ENCODE results near the gene RPL37. TPM values are rescaled to one million over a fixed set of nuclear protein-coding genes. Genes with fewer than 3 reads are reported as not detected.

The RPL37 gene
- total RNA-seq, 1 donor from 2014 or later, result 2,223 TPM

GRCh38 chr5:40823459-40823858, 11.6 kb downstream of the RPL37 start:
- no peak for TF ChIP-seq CTCF (IDR thresholded peaks at IDR 0.05)
- no peak overlapping the region for H3K4me3 Mint-ChIP-seq
- no peak overlapping the region for H3K27ac Mint-ChIP-seq
- peaks cover 3% of the 10 kb centered on the region for H3K4me1 Mint-ChIP-seq
- POLR2A ChIA-PET, result interaction anchor here (0.6 to 1.2 kb wide), 3 partner anchors 12 to 71 kb away, joined by 3 to 7 read pairs (median 3); partner anchors contain the start of gene RPL37
- CTCF ChIA-PET, result no interaction called here
- intact Hi-C loops (cut with micrococcal nuclease), result no loop called here
- peaks cover 32% of the 10 kb centered on the region for H3K36me3 Mint-ChIP-seq (ENCODE audit: low read depth)
- H3K9me3 Mint-ChIP-seq, result no peaks in the 10 kb centered on the region
- H3K27me3 Mint-ChIP-seq, result no peaks in the 10 kb centered on the region
- DNase-seq (no peak), ATAC-seq (ENCODE audit: low read depth) (no peak)

GRCh38 chr5:40813698-40814281, 21.2 kb downstream of the RPL37 start:
- Mint-ChIP-seq H3K9me3 (no peaks in the 10 kb centered on the region), H3K4me3 (no peak overlapping the region), H3K27me3 (no peaks in the 10 kb centered on the region), H3K36me3 (ENCODE audit: low read depth) (no peaks in the 10 kb centered on the region), H3K27ac (no peak overlapping the region), H3K4me1 (no peaks in the 10 kb centered on the region)
- no peak for ATAC-seq (ENCODE audit: low read depth)
- DNase-seq, result no peak
- CTCF ChIA-PET, result no interaction called here
- POLR2A ChIA-PET, result no interaction called here
- TF ChIP-seq CTCF (IDR thresholded peaks at IDR 0.05), result no peak
- intact Hi-C loops (cut with micrococcal nuclease), result no loop called here

- H3K4me3 Mint-ChIP-seq, result no peak overlapping the region
- ATAC-seq (ENCODE audit: low read depth), result no peak
- intact Hi-C loops (cut with micrococcal nuclease), result no loop called here
- ChIA-PET CTCF (no interaction called here), POLR2A (interaction anchor here (0.6 kb wide), 2 partner anchors 18 to 587 kb away, joined by 3 read pairs; no protein-coding TSS in a partner anchor)
- no peak for TF ChIP-seq CTCF (IDR thresholded peaks at IDR 0.05)
- H3K27ac Mint-ChIP-seq, result no peak overlapping the region
- H3K36me3 Mint-ChIP-seq (ENCODE audit: low read depth), result no peaks in the 10 kb centered on the region
- no peak for DNase-seq
- H3K4me1 Mint-ChIP-seq, result no peaks in the 10 kb centered on the region
- no peaks in the 10 kb centered on the region for H3K9me3 Mint-ChIP-seq
- no peaks in the 10 kb centered on the region for H3K27me3 Mint-ChIP-seq
Observed at GRCh38 chr5:40812125-40812524, 22.9 kb downstream of the RPL37 start.

- ATAC-seq (ENCODE audit: low read depth), result no peak
- Mint-ChIP-seq H3K36me3 (ENCODE audit: low read depth) (peaks cover 4% of the 10 kb centered on the region), H3K9me3 (no peaks in the 10 kb centered on the region), H3K4me1 (peaks cover 13% of the 10 kb centered on the region), H3K27ac (no peak overlapping the region), H3K4me3 (no peak overlapping the region), H3K27me3 (no peaks in the 10 kb centered on the region)
- no peak for DNase-seq
- TF ChIP-seq CTCF (IDR thresholded peaks at IDR 0.05), result no peak
- CTCF ChIA-PET, result interaction anchor here (1.4 kb wide), 1 partner anchor 12 kb away, joined by 3 read pairs; no protein-coding TSS in a partner anchor
- intact Hi-C loops (cut with micrococcal nuclease), result no loop called here
- POLR2A ChIA-PET, result no interaction called here
Observed at GRCh38 chr5:40801771-40802562, 33.1 kb downstream of the RPL37 start.

GRCh38 chr5:40799258-40799657, 35.8 kb downstream of the RPL37 start:
- Mint-ChIP-seq H3K27me3 (no peaks in the 10 kb centered on the region), H3K36me3 (ENCODE audit: low read depth) (peaks cover 15% of the 10 kb centered on the region), H3K4me3 (peak overlapping the region; percentile 91), H3K27ac (no peak overlapping the region), H3K9me3 (no peaks in the 10 kb centered on the region), H3K4me1 (peaks cover 36% of the 10 kb centered on the region)
- no peak for TF ChIP-seq CTCF (IDR thresholded peaks at IDR 0.05)
- POLR2A ChIA-PET, result interaction anchor here (0.6 to 1.0 kb wide), 5 partner anchors 8 to 42 kb away, joined by 3 to 7 read pairs (median 5); partner anchors contain the start of gene CARD6
- CTCF ChIA-PET, result interaction anchor here (1.1 kb wide), 1 partner anchor 34 kb away, joined by 4 read pairs; no protein-coding TSS in a partner anchor
- DNase-seq (no peak), ATAC-seq (ENCODE audit: low read depth) (no peak)
- intact Hi-C loops (cut with micrococcal nuclease), result no loop called here
